ENCODE results near the gene PRAMEF1. TPM values are rescaled to one million over a fixed set of nuclear protein-coding genes. Genes with fewer than 3 reads are reported as not detected.
"Not testable (repeated sequence)": the region's sequence is repeated elsewhere in the genome, so short reads cannot be mapped to it uniquely, and the experiment has no call there.

Gene PRAMEF1
- total RNA-seq: not detected

DNA sequence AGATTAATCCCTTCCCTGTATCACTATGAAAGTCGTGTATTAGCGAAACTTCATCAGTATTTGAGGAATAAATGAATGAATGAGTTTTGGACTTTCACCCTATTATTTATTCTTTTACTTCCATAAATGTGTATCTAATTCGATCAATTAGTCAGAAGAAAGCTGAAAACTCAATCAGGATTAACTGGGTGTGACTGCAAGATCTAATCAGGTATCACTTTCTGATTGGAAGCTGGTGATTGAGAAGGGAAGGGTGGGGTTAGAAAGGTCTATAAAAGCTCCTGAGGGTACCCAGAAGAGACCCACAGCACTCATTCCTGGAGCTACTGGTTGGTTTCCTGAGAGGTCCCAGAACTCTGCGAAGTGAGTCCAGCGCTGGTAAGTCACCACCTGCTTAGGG lies at the start of gene PRAMEF1:
PRAMEF1 (plus strand) TSS at position 301 of the 400 bp plus-strand sequence. CDS start 1,831 bp downstream, outside the sequence.
- intact Hi-C loops (cut with micrococcal nuclease); H3K27ac Mint-ChIP-seq; H3K4me1 Mint-ChIP-seq (ENCODE audit: low read depth); CTCF ChIA-PET; H3K9me3 Mint-ChIP-seq; H3K36me3 Mint-ChIP-seq; DNase-seq; H3K27me3 Mint-ChIP-seq; POLR2A ChIA-PET; H3K4me3 Mint-ChIP-seq: not testable (repeated sequence)

GRCh38 chr1:12741946-12742345 lies 49.3 kb upstream of the PRAMEF1 start:
- H3K4me1 Mint-ChIP-seq (ENCODE audit: low read depth): no peaks in the 10 kb centered on the region
- H3K36me3 Mint-ChIP-seq: no peaks in the 10 kb centered on the region
- H3K4me3 Mint-ChIP-seq: no peak overlapping the region
- peaks cover 37% of the 10 kb centered on the region for H3K27me3 Mint-ChIP-seq
- H3K27ac Mint-ChIP-seq: no peak overlapping the region
- peaks cover 3% of the 10 kb centered on the region for H3K9me3 Mint-ChIP-seq
- ChIA-PET POLR2A (no interaction called here), CTCF (no interaction called here)
- DNase-seq: no peak
- intact Hi-C loops (cut with micrococcal nuclease): no loop called here

GRCh38 chr1:12745126-12745991 lies 45.8 kb upstream of the PRAMEF1 start:
- no peaks in the 10 kb centered on the region for H3K4me1 Mint-ChIP-seq (ENCODE audit: low read depth)
- H3K27me3 Mint-ChIP-seq: peaks cover 30% of the 10 kb centered on the region
- peaks cover 25% of the 10 kb centered on the region for H3K9me3 Mint-ChIP-seq
- intact Hi-C loops (cut with micrococcal nuclease): no loop called here
- H3K27ac Mint-ChIP-seq: no peak overlapping the region
- ChIA-PET POLR2A (no interaction called here), CTCF (no interaction called here)
- peaks cover 6% of the 10 kb centered on the region for H3K36me3 Mint-ChIP-seq
- H3K4me3 Mint-ChIP-seq: no peak overlapping the region
- no peak for DNase-seq

DNA sequence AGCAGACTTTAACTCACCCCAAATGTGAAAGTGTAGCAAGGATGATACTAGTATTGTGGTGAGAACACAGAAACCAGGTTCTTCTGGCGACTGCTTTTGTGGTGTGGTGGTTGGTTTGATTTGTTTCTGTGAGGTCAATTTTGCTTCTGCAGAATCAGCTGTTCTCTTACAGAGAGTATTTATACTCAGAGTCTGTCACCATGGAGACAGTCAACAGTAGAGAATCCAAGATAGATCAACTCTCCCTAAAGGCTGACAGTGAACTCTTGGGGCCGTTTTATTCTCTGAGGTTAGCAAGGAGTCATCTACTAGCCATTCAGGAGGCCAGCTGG lies 45.2 kb upstream of the PRAMEF1 start, which contains the start of gene CFAP107:
CFAP107 (plus strand) TSS at position 209 of the 332 bp plus-strand sequence. CDS start 231 bp downstream, outside the sequence.
- H3K36me3 Mint-ChIP-seq: peaks cover 6% of the 10 kb centered on the region
- ChIA-PET CTCF (no interaction called here), POLR2A (no interaction called here)
- no peak within 1 kb of the TSS for H3K4me3 Mint-ChIP-seq
- peak; percentile 10 for DNase-seq
- no peak within 1 kb of the TSS for H3K27ac Mint-ChIP-seq
- H3K9me3 Mint-ChIP-seq: peaks cover 28% of the 10 kb centered on the region
- peaks cover 33% of the 10 kb centered on the region for H3K27me3 Mint-ChIP-seq
- intact Hi-C loops (cut with micrococcal nuclease): no loop called here
- H3K4me1 Mint-ChIP-seq (ENCODE audit: low read depth): no peaks in the 10 kb centered on the region

GRCh38 chr1:12748778-12749355 lies 42.3 kb upstream of the PRAMEF1 start:
- ChIA-PET POLR2A (no interaction called here), CTCF (no interaction called here)
- Mint-ChIP-seq H3K4me1 (ENCODE audit: low read depth) (no peaks in the 10 kb centered on the region), H3K27ac (no peak overlapping the region), H3K9me3 (peaks cover 28% of the 10 kb centered on the region), H3K27me3 (peaks cover 31% of the 10 kb centered on the region), H3K4me3 (no peak overlapping the region), H3K36me3 (peaks cover 6% of the 10 kb centered on the region)
- no peak for DNase-seq
- intact Hi-C loops (cut with micrococcal nuclease): no loop called here

DNA sequence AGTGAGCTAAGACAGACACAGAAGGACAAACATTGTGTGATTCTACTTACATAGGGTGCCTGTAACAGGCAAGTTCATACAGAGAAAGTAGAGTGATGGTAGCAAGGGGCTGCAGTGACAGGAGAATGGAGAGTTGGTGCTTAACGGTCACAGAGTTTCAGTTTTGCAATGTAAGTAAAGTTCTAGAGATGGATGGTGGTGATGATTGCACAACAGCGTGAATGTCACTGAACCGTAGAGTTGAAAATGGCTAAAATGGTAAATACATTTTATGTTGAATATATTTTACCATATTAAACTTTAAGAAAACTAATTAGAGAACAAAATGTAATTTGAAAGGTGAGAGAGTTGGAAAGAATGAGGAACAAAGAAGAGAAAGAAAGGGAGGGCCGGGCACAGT lies 36.5 kb upstream of the PRAMEF1 start:
- ChIA-PET CTCF (no interaction called here), POLR2A (no interaction called here)
- Mint-ChIP-seq H3K9me3 (peaks cover 7% of the 10 kb centered on the region), H3K36me3 (no peaks in the 10 kb centered on the region), H3K4me1 (ENCODE audit: low read depth) (no peaks in the 10 kb centered on the region), H3K4me3 (no peak overlapping the region), H3K27ac (no peak overlapping the region), H3K27me3 (peaks cover 18% of the 10 kb centered on the region)
- DNase-seq: no peak
- intact Hi-C loops (cut with micrococcal nuclease): no loop called here

DNA sequence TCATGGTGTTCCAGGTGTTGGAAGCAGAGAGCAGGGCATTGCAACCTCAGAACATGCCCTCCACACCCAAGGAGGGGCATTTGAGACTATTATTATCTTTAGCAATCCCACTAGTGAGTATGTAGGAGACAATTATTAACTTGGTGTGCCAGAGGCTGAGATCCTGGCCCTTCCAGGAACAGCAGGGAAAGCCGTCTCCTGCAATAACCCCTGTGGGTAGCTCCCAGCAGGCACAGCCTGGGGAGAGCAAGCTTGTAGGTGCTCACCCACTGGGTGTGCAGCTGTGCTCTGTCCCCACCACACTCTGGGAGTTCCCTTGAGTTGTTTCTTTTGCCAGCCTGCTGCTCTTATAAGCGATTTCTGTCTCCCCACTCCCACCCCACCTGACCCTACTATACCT lies 34.9 kb upstream of the PRAMEF1 start:
- no peak for DNase-seq
- POLR2A ChIA-PET: no interaction called here
- no peak overlapping the region for H3K27ac Mint-ChIP-seq
- H3K9me3 Mint-ChIP-seq: no peaks in the 10 kb centered on the region
- intact Hi-C loops (cut with micrococcal nuclease): no loop called here
- CTCF ChIA-PET: no interaction called here
- H3K4me1 Mint-ChIP-seq (ENCODE audit: low read depth): no peaks in the 10 kb centered on the region
- H3K27me3 Mint-ChIP-seq: peaks cover 16% of the 10 kb centered on the region
- H3K4me3 Mint-ChIP-seq: no peak overlapping the region
- H3K36me3 Mint-ChIP-seq: no peaks in the 10 kb centered on the region

GRCh38 chr1:12756768-12757413 lies 34.3 kb upstream of the PRAMEF1 start:
- H3K27ac Mint-ChIP-seq: no peak overlapping the region
- intact Hi-C loops (cut with micrococcal nuclease): no loop called here
- no peaks in the 10 kb centered on the region for H3K9me3 Mint-ChIP-seq
- H3K27me3 Mint-ChIP-seq: peaks cover 16% of the 10 kb centered on the region
- ChIA-PET POLR2A (no interaction called here), CTCF (no interaction called here)
- no peaks in the 10 kb centered on the region for H3K4me1 Mint-ChIP-seq (ENCODE audit: low read depth)
- H3K4me3 Mint-ChIP-seq: no peak overlapping the region
- H3K36me3 Mint-ChIP-seq: no peaks in the 10 kb centered on the region
- no peak for DNase-seq

DNA sequence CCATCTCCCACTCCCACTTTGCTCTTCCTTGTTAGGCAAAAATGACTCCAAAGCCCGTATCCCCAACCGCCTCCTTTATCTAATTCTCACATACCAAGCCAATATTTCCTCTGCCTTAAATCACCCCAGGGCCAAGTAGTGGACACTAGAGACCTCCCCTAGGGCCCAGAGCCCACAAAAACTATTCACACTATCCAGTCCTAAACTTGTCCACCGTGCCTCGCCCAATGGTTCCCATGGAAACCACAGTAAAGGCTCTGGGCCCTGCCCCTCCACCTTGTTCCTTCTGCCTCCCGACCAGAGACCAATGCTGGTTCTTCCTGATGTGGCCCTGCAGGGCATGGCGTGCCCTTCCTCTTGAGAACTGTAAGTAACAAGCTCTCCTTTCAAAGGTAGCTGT lies 33.4 kb upstream of the PRAMEF1 start:
- Mint-ChIP-seq H3K9me3 (no peaks in the 10 kb centered on the region), H3K27me3 (peaks cover 16% of the 10 kb centered on the region), H3K4me3 (no peak overlapping the region), H3K27ac (no peak overlapping the region), H3K36me3 (no peaks in the 10 kb centered on the region), H3K4me1 (ENCODE audit: low read depth) (no peaks in the 10 kb centered on the region)
- no peak for DNase-seq
- ChIA-PET CTCF (no interaction called here), POLR2A (no interaction called here)
- intact Hi-C loops (cut with micrococcal nuclease): no loop called here

GRCh38 chr1:12760256-12760795 lies 30.9 kb upstream of the PRAMEF1 start:
- DNase-seq: no peak
- Mint-ChIP-seq H3K27me3 (peaks cover 12% of the 10 kb centered on the region), H3K36me3 (no peaks in the 10 kb centered on the region), H3K4me1 (ENCODE audit: low read depth) (no peaks in the 10 kb centered on the region), H3K27ac (no peak overlapping the region), H3K4me3 (no peak overlapping the region), H3K9me3 (no peaks in the 10 kb centered on the region)
- ChIA-PET POLR2A (no interaction called here), CTCF (no interaction called here)
- intact Hi-C loops (cut with micrococcal nuclease): no loop called here

DNA sequence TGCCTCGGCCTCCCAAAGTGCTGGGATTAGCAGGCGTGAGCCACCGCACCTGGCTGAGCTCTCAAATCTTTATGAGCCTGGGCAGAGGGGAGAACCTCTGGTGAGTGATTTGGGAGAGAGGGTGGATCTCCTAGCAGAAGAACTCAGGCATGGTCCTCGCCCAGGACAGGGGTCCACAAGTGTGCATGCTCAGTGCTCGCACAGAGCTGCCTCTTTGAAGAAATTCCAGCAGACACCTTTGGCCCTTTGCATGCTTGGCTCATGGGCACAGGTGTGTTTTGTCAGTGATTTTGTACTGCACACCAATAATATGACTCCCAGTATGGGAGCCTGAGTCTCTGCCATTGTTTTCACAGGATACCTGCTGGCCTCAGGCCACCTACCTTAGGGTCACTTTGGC lies 29.4 kb upstream of the PRAMEF1 start:
- Mint-ChIP-seq H3K4me3 (no peak overlapping the region), H3K27ac (no peak overlapping the region), H3K27me3 (peaks cover 15% of the 10 kb centered on the region), H3K4me1 (ENCODE audit: low read depth) (no peaks in the 10 kb centered on the region), H3K36me3 (no peaks in the 10 kb centered on the region), H3K9me3 (no peaks in the 10 kb centered on the region)
- intact Hi-C loops (cut with micrococcal nuclease): no loop called here
- DNase-seq: no peak
- POLR2A ChIA-PET: no interaction called here
- CTCF ChIA-PET: no interaction called here

DNA sequence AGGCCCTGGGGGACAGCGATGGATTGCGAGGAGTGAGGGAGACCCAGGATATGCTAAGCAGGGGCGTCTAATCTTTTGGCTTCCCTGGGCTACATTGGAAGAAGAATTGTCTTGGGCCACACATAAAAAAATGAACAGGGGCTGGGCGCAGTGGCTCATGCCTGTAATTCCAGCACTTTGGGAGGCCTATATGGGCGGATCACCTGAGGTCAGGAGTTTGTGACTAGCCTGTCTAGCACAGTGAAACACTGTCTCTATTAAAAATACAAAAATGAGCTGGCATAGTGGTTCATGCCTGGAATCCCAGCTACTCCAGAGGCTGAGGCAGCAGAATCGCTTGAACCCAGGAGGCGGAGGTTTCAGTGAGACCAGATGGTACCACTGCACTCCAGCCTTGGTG lies 28.4 kb upstream of the PRAMEF1 start:
- ChIA-PET CTCF (no interaction called here), POLR2A (no interaction called here)
- intact Hi-C loops (cut with micrococcal nuclease): no loop called here
- Mint-ChIP-seq H3K36me3 (no peaks in the 10 kb centered on the region), H3K27me3 (peaks cover 16% of the 10 kb centered on the region), H3K9me3 (no peaks in the 10 kb centered on the region), H3K4me1 (ENCODE audit: low read depth) (no peaks in the 10 kb centered on the region), H3K27ac (no peak overlapping the region), H3K4me3 (no peak overlapping the region)
- no peak for DNase-seq

DNA sequence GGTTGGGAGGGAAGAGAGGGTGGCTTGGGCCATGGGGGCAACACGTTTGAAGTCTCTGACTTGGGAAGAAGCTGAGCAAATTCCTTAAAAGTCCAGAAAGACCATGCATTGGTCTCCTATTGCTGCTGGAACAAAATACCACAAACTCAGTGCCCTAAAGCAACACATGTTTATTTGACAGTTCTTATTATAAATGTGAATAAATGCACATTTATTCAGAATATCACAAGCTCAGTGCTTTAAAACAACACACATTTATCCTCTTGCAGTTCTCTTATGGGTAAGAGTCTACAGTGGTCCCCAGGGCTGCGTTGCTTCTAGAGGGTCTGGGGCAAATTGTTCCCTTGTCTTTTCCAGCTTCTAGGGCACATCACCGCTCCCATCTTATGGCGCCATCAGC lies 27.7 kb upstream of the PRAMEF1 start:
- ChIA-PET POLR2A (no interaction called here), CTCF (no interaction called here)
- no peak for DNase-seq
- H3K27me3 Mint-ChIP-seq: peaks cover 16% of the 10 kb centered on the region
- H3K9me3 Mint-ChIP-seq: no peaks in the 10 kb centered on the region
- H3K4me1 Mint-ChIP-seq (ENCODE audit: low read depth): no peaks in the 10 kb centered on the region
- H3K4me3 Mint-ChIP-seq: no peak overlapping the region
- H3K27ac Mint-ChIP-seq: no peak overlapping the region
- no peaks in the 10 kb centered on the region for H3K36me3 Mint-ChIP-seq
- intact Hi-C loops (cut with micrococcal nuclease): no loop called here

Measured in activated CD4-positive, alpha-beta memory T cell treated with anti-CD3 and anti-CD28 coated beads for 36 hours (primary cell).